ENCODE measurements around the gene SPATA46. TPM values are rescaled to one million over a fixed set of nuclear protein-coding genes. Genes with fewer than 3 reads are reported as not detected.
"Not testable (repeated sequence)": the region's sequence is repeated elsewhere in the genome, so short reads cannot be mapped to it uniquely, and the experiment has no call there.

The SPATA46 gene
- total and polyA plus RNA-seq, 2 donors from 2014 or later: not detected

- peak; percentile 45 for TF ChIP-seq CTCF (IDR thresholded peaks at IDR 0.05; ENCODE audit: borderline replicate concordance, extremely low read depth, insufficient read depth)
- Histone ChIP-seq H3K4me3 (ENCODE audit: low read length in 3 of 3) (no peak overlapping the region), H3K36me3 (ENCODE audit: control insufficient read depth in 2 of 3, insufficient read depth in 3 of 3, low read length in 3 of 3) (peaks cover 0 to 3% (median 2%) of the 10 kb centered on the region in 3 donors), H3K4me1 (ENCODE audit: control insufficient read depth in 2 of 3, insufficient read depth in 2 of 3, low read depth in 1 of 3, low read length in 3 of 3) (peaks cover 0 to 2% (median 0%) of the 10 kb centered on the region in 3 donors), H3K27me3 (ENCODE audit: control insufficient read depth, insufficient read depth, low read length) (no peaks in the 10 kb centered on the region), H3K9me3 (ENCODE audit: control insufficient read depth in 2 of 3, insufficient read depth in 1 of 3, low read length in 3 of 3) (no peaks in the 10 kb centered on the region), H3K27ac (ENCODE audit: low read depth in 2 of 2, low read length in 2 of 2) (no peak overlapping the region), H3K9ac (ENCODE audit: low read length in 3 of 3) (no peak overlapping the region)
- FAIRE-seq (no peak), DNase-seq (peak in 2 of 5 donors; percentile 11 to 46)
- intact Hi-C loops (cut with DNase I): no loop called here
These were observed 18.9 kb downstream of the SPATA46 start for GRCh38 chr1:162357681-162358266.

GRCh38 chr1:162353702-162354101, 23.0 kb downstream of the SPATA46 start:
- Histone ChIP-seq H3K36me3 (ENCODE audit: control insufficient read depth in 2 of 3, insufficient read depth in 3 of 3, low read length in 3 of 3) (no peaks in the 10 kb centered on the region), H3K9me3 (ENCODE audit: control insufficient read depth in 2 of 3, insufficient read depth in 1 of 3, low read length in 3 of 3) (no peaks in the 10 kb centered on the region), H3K4me3 (ENCODE audit: low read length in 3 of 3) (no peak overlapping the region), H3K27me3 (ENCODE audit: control insufficient read depth, insufficient read depth, low read length) (no peaks in the 10 kb centered on the region), H3K9ac (ENCODE audit: low read length in 3 of 3) (no peak overlapping the region), H3K4me1 (ENCODE audit: control insufficient read depth in 2 of 3, insufficient read depth in 2 of 3, low read depth in 1 of 3, low read length in 3 of 3) (peaks cover 2 to 8% (median 4%) of the 10 kb centered on the region in 3 donors), H3K27ac (ENCODE audit: low read depth in 2 of 2, low read length in 2 of 2) (no peak overlapping the region)
- no peak for TF ChIP-seq CTCF (IDR thresholded peaks at IDR 0.05; ENCODE audit: borderline replicate concordance, extremely low read depth, insufficient read depth)
- DNase-seq: no peak
- no peak for FAIRE-seq
- intact Hi-C loops (cut with DNase I): no loop called here

GRCh38 chr1:162353078-162353477, 23.6 kb downstream of the SPATA46 start:
- Histone ChIP-seq H3K27ac (ENCODE audit: low read depth in 2 of 2, low read length in 2 of 2) (no peak overlapping the region), H3K4me3 (ENCODE audit: low read length in 3 of 3) (no peak overlapping the region), H3K27me3 (ENCODE audit: control insufficient read depth, insufficient read depth, low read length) (no peaks in the 10 kb centered on the region), H3K9me3 (ENCODE audit: control insufficient read depth in 2 of 3, insufficient read depth in 1 of 3, low read length in 3 of 3) (no peaks in the 10 kb centered on the region), H3K9ac (ENCODE audit: low read length in 3 of 3) (no peak overlapping the region), H3K4me1 (ENCODE audit: control insufficient read depth in 2 of 3, insufficient read depth in 2 of 3, low read depth in 1 of 3, low read length in 3 of 3) (peaks cover 2 to 8% (median 4%) of the 10 kb centered on the region in 3 donors), H3K36me3 (ENCODE audit: control insufficient read depth in 2 of 3, insufficient read depth in 3 of 3, low read length in 3 of 3) (no peaks in the 10 kb centered on the region)
- TF ChIP-seq CTCF (IDR thresholded peaks at IDR 0.05; ENCODE audit: borderline replicate concordance, extremely low read depth, insufficient read depth): no peak
- intact Hi-C loops (cut with DNase I): no loop called here
- DNase-seq (no peak), FAIRE-seq (no peak)

GRCh38 chr1:162351874-162352273, 24.8 kb downstream of the SPATA46 start:
- H3K9ac ChIP-seq (ENCODE audit: low read length in 3 of 3); intact Hi-C loops (cut with DNase I); FAIRE-seq; H3K27me3 ChIP-seq (ENCODE audit: control insufficient read depth, insufficient read depth, low read length); H3K27ac ChIP-seq (ENCODE audit: low read depth in 2 of 2, low read length in 2 of 2); DNase-seq; H3K4me3 ChIP-seq (ENCODE audit: low read length in 3 of 3); H3K4me1 ChIP-seq (ENCODE audit: control insufficient read depth in 2 of 3, insufficient read depth in 2 of 3, low read depth in 1 of 3, low read length in 3 of 3); H3K9me3 ChIP-seq (ENCODE audit: control insufficient read depth in 2 of 3, insufficient read depth in 1 of 3, low read length in 3 of 3); H3K36me3 ChIP-seq (ENCODE audit: control insufficient read depth in 2 of 3, insufficient read depth in 3 of 3, low read length in 3 of 3): not testable (repeated sequence)
